ENCODE results near the gene VIPR2. TPM values are rescaled to one million over a fixed set of nuclear protein-coding genes. Genes with fewer than 3 reads are reported as not detected.
"Not testable (repeated sequence)": the region's sequence is repeated elsewhere in the genome, so short reads cannot be mapped to it uniquely, and the experiment has no call there.

The VIPR2 gene
- total RNA-seq, 1 donor from 2014 or later = 0.07 TPM

DNA sequence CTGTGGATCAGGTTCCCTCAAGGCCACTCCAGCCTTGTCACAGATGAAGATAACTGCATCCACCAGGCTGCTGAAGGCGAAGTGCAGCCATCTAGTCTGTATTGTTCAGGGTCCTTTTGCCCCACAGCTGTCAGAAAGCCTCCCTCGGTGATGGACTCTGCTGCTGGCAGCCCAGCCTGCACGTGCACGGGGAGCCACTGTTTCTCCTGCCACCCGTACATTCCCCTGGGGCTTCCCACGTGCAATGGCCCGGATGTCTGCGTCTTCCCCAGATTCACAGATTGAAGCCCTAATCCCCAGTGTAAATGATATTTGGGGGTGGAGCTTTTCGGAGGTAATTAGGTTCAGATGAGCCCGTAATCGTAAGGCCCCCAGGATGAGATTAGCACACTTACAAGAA is 46.6 kb upstream of the VIPR2 start:
- Mint-ChIP-seq H3K27ac (ENCODE audit: unreplicated experiment) (no peak overlapping the region), H3K9me3 (ENCODE audit: low read depth) (peaks cover 13% of the 10 kb centered on the region), H3K4me3 (ENCODE audit: unreplicated experiment) (no peak overlapping the region), H3K36me3 (ENCODE audit: low read depth) (no peaks in the 10 kb centered on the region), H3K4me1 (ENCODE audit: low read depth) (no peaks in the 10 kb centered on the region), H3K27me3 (ENCODE audit: low read depth) (peaks cover 14% of the 10 kb centered on the region)
- TF ChIP-seq, protein P1, sequence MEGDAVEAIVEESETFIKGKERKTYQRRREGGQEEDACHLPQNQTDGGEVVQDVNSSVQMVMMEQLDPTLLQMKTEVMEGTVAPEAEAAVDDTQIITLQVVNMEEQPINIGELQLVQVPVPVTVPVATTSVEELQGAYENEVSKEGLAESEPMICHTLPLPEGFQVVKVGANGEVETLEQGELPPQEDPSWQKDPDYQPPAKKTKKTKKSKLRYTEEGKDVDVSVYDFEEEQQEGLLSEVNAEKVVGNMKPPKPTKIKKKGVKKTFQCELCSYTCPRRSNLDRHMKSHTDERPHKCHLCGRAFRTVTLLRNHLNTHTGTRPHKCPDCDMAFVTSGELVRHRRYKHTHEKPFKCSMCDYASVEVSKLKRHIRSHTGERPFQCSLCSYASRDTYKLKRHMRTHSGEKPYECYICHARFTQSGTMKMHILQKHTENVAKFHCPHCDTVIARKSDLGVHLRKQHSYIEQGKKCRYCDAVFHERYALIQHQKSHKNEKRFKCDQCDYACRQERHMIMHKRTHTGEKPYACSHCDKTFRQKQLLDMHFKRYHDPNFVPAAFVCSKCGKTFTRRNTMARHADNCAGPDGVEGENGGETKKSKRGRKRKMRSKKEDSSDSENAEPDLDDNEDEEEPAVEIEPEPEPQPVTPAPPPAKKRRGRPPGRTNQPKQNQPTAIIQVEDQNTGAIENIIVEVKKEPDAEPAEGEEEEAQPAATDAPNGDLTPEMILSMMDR (IDR thresholded peaks at IDR 0.05) = no peak
- no peak for DNase-seq (ENCODE audit: low spot score)

DNA sequence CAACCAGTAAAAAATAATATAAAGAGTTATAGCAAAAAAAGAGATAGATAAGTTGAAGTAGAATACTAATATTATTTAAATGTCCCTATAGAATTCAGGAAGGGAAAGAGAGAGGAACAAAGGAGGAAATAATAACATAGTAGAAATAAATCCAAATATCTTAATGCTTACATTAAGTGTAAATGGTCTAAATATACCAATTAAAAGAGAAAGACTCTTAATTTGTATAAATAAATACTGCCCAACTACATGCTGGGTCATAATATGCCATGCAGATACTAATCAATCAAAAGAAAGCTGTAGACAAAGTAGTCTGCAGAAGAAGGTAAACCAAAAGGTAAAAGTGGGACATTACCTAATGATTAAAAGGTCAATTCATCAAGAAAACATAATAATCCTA is 43.3 kb upstream of the VIPR2 start:
- Mint-ChIP-seq H3K27me3 (ENCODE audit: low read depth) (peaks cover 9% of the 10 kb centered on the region), H3K4me1 (ENCODE audit: low read depth) (no peaks in the 10 kb centered on the region), H3K36me3 (ENCODE audit: low read depth) (no peaks in the 10 kb centered on the region), H3K9me3 (ENCODE audit: low read depth) (peaks cover 29% of the 10 kb centered on the region), H3K27ac (ENCODE audit: unreplicated experiment) (no peak overlapping the region), H3K4me3 (ENCODE audit: unreplicated experiment) (no peak overlapping the region)
- TF ChIP-seq, protein P1 (IDR thresholded peaks at IDR 0.05) = no peak
- DNase-seq (ENCODE audit: low spot score) = no peak

DNA sequence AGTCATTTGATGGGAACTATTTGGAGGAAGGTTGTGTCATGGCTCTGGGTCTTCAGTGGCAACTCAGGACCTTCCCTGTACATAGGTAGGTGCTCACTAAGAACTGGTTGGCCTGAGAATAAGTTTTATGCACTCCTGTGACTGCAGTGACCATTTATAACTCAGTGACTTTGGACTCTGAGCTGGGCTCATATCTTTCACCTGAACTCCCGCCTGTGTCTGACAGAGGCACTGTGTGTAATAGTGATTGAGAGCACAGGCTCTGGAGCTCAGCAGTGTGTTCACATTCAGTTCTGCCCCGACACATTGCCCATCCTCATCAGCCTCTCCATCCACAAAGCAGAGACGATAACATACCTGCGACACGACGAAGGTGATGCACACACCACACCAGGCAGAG is 34.6 kb upstream of the VIPR2 start:
- Mint-ChIP-seq H3K27ac (ENCODE audit: unreplicated experiment) (no peak overlapping the region), H3K9me3 (ENCODE audit: low read depth) (peaks cover 31% of the 10 kb centered on the region), H3K36me3 (ENCODE audit: low read depth) (peaks cover 2% of the 10 kb centered on the region), H3K27me3 (ENCODE audit: low read depth) (peaks cover 9% of the 10 kb centered on the region), H3K4me1 (ENCODE audit: low read depth) (no peaks in the 10 kb centered on the region), H3K4me3 (ENCODE audit: unreplicated experiment) (no peak overlapping the region)
- DNase-seq (ENCODE audit: low spot score) = no peak
- TF ChIP-seq, protein P1 (IDR thresholded peaks at IDR 0.05) = no peak

DNA sequence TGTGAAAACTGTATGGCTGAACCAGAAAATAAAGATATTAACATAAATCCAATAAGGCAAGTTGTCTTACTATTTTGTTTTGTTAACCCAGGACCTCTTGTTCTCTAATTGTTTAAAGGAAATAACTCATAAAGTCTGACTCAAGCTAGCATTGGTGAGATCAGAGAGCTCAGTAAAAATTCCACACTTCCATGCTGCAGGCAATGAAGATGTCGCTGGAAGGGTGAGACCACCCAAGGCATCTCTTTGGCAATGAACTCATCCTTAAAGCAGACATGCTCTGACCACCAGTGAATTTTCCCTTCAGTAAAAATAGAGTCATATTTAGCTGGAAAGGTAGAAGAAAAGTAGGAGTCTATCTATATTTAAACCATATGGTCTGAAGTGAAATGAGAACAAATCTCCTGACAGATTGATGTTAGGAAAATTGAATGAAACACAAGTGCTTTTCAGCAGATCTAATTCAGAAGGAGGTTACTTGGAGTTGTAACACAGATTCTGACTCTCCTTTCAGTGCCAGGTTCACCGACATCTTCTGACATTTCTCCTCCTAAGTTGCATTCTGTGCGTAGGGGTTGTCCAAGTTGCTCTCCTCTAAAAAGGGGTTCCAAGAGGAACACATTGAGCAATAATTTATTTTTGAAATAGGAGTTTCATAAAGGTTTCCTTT is 32.8 kb upstream of the VIPR2 start:
- no peak for DNase-seq (ENCODE audit: low spot score)
- H3K27ac Mint-ChIP-seq (ENCODE audit: unreplicated experiment) = no peak overlapping the region
- H3K27me3 Mint-ChIP-seq (ENCODE audit: low read depth) = peaks cover 7% of the 10 kb centered on the region
- peaks cover 41% of the 10 kb centered on the region for H3K9me3 Mint-ChIP-seq (ENCODE audit: low read depth)
- no peak overlapping the region for H3K4me3 Mint-ChIP-seq (ENCODE audit: unreplicated experiment)
- H3K36me3 Mint-ChIP-seq (ENCODE audit: low read depth) = peaks cover 2% of the 10 kb centered on the region
- TF ChIP-seq, protein P1 (IDR thresholded peaks at IDR 0.05) = no peak
- H3K4me1 Mint-ChIP-seq (ENCODE audit: low read depth) = no peaks in the 10 kb centered on the region

DNA sequence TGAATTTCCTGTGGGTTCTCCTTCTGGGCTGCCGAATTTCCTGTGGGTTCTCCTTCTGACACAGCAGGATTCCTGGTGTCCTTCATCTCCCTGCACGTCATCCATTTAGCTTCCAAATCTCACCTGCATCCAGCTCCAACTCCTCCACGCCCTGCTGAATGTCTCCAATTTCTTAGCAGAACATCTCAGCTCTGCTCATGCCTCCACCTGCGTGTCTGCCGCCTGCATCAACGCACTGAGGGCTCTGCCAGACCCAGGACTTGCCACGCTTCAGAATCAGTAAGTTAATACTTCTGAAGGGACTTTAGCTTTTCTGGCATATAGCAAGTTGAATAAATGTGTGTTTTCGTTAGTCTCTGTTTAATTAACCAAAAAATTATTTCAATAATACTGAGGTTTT is 31.1 kb upstream of the VIPR2 start:
- peaks cover 2% of the 10 kb centered on the region for H3K36me3 Mint-ChIP-seq (ENCODE audit: low read depth)
- no peak overlapping the region for H3K4me3 Mint-ChIP-seq (ENCODE audit: unreplicated experiment)
- H3K4me1 Mint-ChIP-seq (ENCODE audit: low read depth) = no peaks in the 10 kb centered on the region
- H3K27me3 Mint-ChIP-seq (ENCODE audit: low read depth) = peaks cover 7% of the 10 kb centered on the region
- TF ChIP-seq, protein P1 (IDR thresholded peaks at IDR 0.05) = no peak
- no peak for DNase-seq (ENCODE audit: low spot score)
- H3K9me3 Mint-ChIP-seq (ENCODE audit: low read depth) = peaks cover 38% of the 10 kb centered on the region
- no peak overlapping the region for H3K27ac Mint-ChIP-seq (ENCODE audit: unreplicated experiment)

DNA sequence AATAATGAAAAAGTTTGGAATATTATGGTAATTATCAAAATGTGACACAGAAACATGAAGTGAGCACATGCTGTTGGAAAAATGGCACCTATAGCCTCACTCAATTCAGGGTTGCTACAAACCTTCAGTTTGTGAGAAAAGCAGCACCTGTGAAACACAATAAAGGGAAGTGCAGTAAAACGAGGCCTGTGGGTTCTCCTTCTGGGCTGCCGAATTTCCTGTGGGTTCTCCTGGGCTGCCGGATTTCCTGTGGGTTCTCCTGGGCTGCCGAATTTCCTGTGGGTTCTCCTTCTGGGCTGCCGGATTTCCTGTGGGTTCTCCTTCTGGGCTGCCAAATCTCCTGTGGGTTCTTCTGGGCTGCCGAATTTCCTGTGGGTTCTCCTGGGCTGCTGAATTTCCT is 30.4 kb upstream of the VIPR2 start:
- not testable (repeated sequence) for H3K27me3 Mint-ChIP-seq (ENCODE audit: low read depth)

More for the DNA sequence above, 30.4 kb upstream of the VIPR2 start:
- DNase-seq (ENCODE audit: low spot score); H3K36me3 Mint-ChIP-seq (ENCODE audit: low read depth); H3K27ac Mint-ChIP-seq (ENCODE audit: unreplicated experiment); H3K4me3 Mint-ChIP-seq (ENCODE audit: unreplicated experiment); H3K4me1 Mint-ChIP-seq (ENCODE audit: low read depth): not testable (repeated sequence)
- peaks cover 40% of the 10 kb centered on the region for H3K9me3 Mint-ChIP-seq (ENCODE audit: low read depth)

All from chondrocyte (in vitro differentiated cells).